SHP77 treated with DMSO at 0.1 percent for 48 hours (cell line): Measurements from ENCODE around the gene RFC3.
"Not testable (repeated sequence)": the region's sequence is repeated elsewhere in the genome, so short reads cannot be mapped to it uniquely, and the experiment has no call there.

Source experiments
- DNase-seq: peaks from one replicate; lab custom pipeline; 2025; lab: John Stamatoyannopoulos, UW

The RFC3 gene

GRCh38 chr13:33812829-33813228, 5.1 kb upstream of the RFC3 start:
- DNase-seq = not testable (repeated sequence)

- no peak for DNase-seq
Observed at GRCh38 chr13:33815011-33815550, 2.9 kb upstream of the RFC3 start.

- no peak for DNase-seq
Observed at GRCh38 chr13:33816912-33817311, 1.0 kb upstream of the RFC3 start.

GRCh38 chr13:33817513-33817900, 442 bp upstream of the RFC3 start:
- no peak for DNase-seq

- no peak for DNase-seq
Observed at GRCh38 chr13:33825083-33825482, 7.1 kb downstream of the RFC3 start.

- DNase-seq = no peak
Observed at GRCh38 chr13:33827139-33827538, 9.2 kb downstream of the RFC3 start.

GRCh38 chr13:33828431-33829129, 10.6 kb downstream of the RFC3 start:
- no peak for DNase-seq

- DNase-seq = no peak
Observed at GRCh38 chr13:33832872-33833271, 14.9 kb downstream of the RFC3 start.

GRCh38 chr13:33838647-33839046, 20.7 kb downstream of the RFC3 start:
- no peak for DNase-seq

GRCh38 chr13:33840402-33840801, 22.5 kb downstream of the RFC3 start:
- DNase-seq = no peak

- DNase-seq = no peak
Observed at GRCh38 chr13:33842207-33842606, 24.3 kb downstream of the RFC3 start.

GRCh38 chr13:33842986-33843385, 25.0 kb downstream of the RFC3 start:
- DNase-seq = no peak

GRCh38 chr13:33845572-33846302, 27.8 kb downstream of the RFC3 start:
- no peak for DNase-seq

GRCh38 chr13:33846303-33847062, 28.5 kb downstream of the RFC3 start:
- no peak for DNase-seq

GRCh38 chr13:33849211-33849610, 31.3 kb downstream of the RFC3 start:
- no peak for DNase-seq

GRCh38 chr13:33855371-33855895, 37.5 kb downstream of the RFC3 start:
- DNase-seq = no peak

- no peak for DNase-seq
Observed at GRCh38 chr13:33859691-33860303, 41.8 kb downstream of the RFC3 start.

- no peak for DNase-seq
Observed at GRCh38 chr13:33860526-33860925, 42.6 kb downstream of the RFC3 start.

- DNase-seq = no peak
Observed at GRCh38 chr13:33862016-33862415, 44.1 kb downstream of the RFC3 start.

- no peak for DNase-seq
Observed at GRCh38 chr13:33863188-33863789, 45.3 kb downstream of the RFC3 start.

GRCh38 chr13:33865945-33866344, 48.0 kb downstream of the RFC3 start:
- no peak for DNase-seq

- DNase-seq = no peak
Observed at GRCh38 chr13:33867472-33867871, 49.5 kb downstream of the RFC3 start.
